Upper lobe of right lung (tissue), 1 donor: ENCODE measurements around the gene COL6A2. TPM values are rescaled to one million over a fixed set of nuclear protein-coding genes. Genes with fewer than 3 reads are reported as not detected.

Experiments
- ATAC-seq: fragments of 200-7000 bp; cut with Tn5 transposase; one replicate; pipeline ENCODE4 v1.9.1; 2020; ENCODE audit warnings: mild to moderate bottlenecking, moderate library complexity
- DNase-seq: peaks from one replicate; pipeline ENCODE4 v3.0.0-alpha.2; 2020
- H3K27ac ChIP-seq: fragments of 200-600 bp; one replicate; pipeline ENCODE4 v1.8.0; 2022
- H3K27me3 ChIP-seq: fragments of 200-600 bp; one replicate; pipeline ENCODE4 v1.8.0; 2022; ENCODE audit warnings: mild to moderate bottlenecking
- H3K36me3 ChIP-seq: fragments of 200-600 bp; one replicate; pipeline ENCODE4 v1.8.0; 2022
- H3K4me1 ChIP-seq: fragments of 200-600 bp; one replicate; pipeline ENCODE4 v1.8.0; 2022
- H3K4me3 ChIP-seq: fragments of 200-600 bp; one replicate; pipeline ENCODE4 v1.8.0; 2022; ENCODE audit warnings: mild to moderate bottlenecking
- H3K9me3 ChIP-seq: fragments of 200-600 bp; one replicate; pipeline ENCODE4 v1.8.0; 2022
- intact Hi-C: fragments of 100-400 bp; cut with DNase I; formaldehyde crosslinking; loops from one replicate; pipeline ENCODE4 v1.11.0; 2022
- total RNA-seq: library from RNA; stranded (reverse); fragmentation: NEBNext Ultra II Directional; extraction: Animal tissue kit (Norgen Biotek cat#: 25700); gene quantifications from one replicate; pipeline ENCODE4 v1.2.1, GENCODE V29; 2021
- TF ChIP-seq, protein P1 (sequence below): fragments of 200-600 bp; IDR thresholded peaks from one replicate; pipeline ENCODE4 v1.8.0; 2022; ENCODE audit warnings: antibody characterized with exemption
- donor health status: DM: no; HTN: yes; CAD: no; lungs with severe emphysema.

COL6A2 gene
- total RNA-seq, 1 donor from 2014 or later = 269 TPM

DNA sequence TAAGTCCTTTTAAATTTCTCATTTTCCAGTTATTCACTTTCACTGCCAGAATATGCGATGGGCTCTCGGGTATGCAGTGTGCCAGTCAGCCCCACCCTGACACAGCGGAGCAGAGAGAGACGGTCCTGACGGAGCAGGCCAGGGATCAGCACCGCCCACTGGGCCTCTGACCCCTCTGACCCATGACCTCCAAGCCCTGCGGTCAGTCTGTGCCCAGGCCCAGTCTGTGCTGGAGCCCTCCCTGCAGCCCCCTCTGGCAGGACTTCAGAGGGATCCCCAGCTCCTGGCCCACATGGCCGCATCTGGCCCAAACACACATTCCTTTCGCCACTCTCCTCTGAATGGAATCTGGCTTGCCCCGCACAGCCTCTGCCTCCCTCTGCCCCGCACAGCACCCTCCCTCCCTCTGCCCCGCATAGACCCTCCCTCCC lies 43.4 kb upstream of the COL6A2 start:
- peak; percentile 32 for ATAC-seq
- intact Hi-C loops = no loop called here
- TF ChIP-seq, protein P1, sequence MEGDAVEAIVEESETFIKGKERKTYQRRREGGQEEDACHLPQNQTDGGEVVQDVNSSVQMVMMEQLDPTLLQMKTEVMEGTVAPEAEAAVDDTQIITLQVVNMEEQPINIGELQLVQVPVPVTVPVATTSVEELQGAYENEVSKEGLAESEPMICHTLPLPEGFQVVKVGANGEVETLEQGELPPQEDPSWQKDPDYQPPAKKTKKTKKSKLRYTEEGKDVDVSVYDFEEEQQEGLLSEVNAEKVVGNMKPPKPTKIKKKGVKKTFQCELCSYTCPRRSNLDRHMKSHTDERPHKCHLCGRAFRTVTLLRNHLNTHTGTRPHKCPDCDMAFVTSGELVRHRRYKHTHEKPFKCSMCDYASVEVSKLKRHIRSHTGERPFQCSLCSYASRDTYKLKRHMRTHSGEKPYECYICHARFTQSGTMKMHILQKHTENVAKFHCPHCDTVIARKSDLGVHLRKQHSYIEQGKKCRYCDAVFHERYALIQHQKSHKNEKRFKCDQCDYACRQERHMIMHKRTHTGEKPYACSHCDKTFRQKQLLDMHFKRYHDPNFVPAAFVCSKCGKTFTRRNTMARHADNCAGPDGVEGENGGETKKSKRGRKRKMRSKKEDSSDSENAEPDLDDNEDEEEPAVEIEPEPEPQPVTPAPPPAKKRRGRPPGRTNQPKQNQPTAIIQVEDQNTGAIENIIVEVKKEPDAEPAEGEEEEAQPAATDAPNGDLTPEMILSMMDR = no peak
- H3K36me3 ChIP-seq = no peaks in the 10 kb centered on the region
- H3K27me3 ChIP-seq = peaks cover 16% of the 10 kb centered on the region
- no peaks in the 10 kb centered on the region for H3K9me3 ChIP-seq
- peaks cover 22% of the 10 kb centered on the region for H3K4me1 ChIP-seq
- DNase-seq = no peak
- H3K27ac ChIP-seq = peak overlapping the region; percentile 11
- no peak overlapping the region for H3K4me3 ChIP-seq

DNA sequence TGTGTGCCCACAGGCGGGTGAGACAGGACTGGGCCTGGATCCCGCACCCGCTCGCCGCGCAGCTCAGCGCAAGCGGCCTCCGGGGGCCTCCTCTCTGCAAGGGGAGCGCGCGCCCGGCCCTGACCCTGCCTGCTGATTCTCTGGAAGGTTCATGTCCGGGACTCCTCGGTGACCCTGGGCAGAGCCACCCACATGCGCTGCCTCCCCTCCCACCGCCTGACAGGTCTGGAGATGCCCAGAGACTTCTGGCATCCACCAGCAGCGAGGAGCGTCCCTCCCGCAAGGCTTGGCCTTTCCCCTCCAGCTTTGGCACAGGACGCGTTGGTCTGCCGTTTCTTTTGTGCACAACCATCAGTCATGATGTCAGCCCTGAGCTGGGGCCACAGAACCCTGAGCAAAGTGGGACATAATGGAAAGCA lies 42.0 kb upstream of the COL6A2 start:
- Histone ChIP-seq H3K27me3 (peaks cover 16% of the 10 kb centered on the region), H3K4me3 (no peak overlapping the region), H3K27ac (peak overlapping the region; percentile 83), H3K36me3 (no peaks in the 10 kb centered on the region), H3K4me1 (peaks cover 26% of the 10 kb centered on the region), H3K9me3 (no peaks in the 10 kb centered on the region)
- peak; percentile 4 for ATAC-seq
- TF ChIP-seq, protein P1 = no peak
- peak; percentile 62 for DNase-seq
- intact Hi-C loops = no loop called here

DNA sequence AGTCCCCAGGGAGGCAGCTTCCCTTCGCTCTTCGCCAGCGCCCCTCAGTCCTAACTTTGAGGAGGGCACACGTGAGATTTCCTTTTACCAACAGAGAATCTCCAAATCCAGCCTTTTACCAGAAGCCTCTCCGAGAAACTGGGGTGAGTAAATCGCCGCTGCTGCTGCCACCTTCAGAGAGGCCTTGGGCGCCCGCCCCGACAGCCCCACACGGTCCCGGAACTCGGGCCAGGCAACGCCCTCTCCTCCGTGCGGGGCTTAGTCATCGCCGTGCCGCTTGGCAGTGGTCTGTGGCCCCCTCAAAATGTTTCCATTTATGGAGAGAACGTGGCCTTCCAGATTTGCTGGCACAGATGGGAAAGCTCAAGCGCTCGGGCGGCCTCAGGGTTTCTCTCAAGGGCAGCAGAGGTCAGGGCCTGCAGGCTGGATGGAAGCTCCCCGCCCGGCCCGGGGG lies 41.4 kb upstream of the COL6A2 start:
- Histone ChIP-seq H3K27ac (peak overlapping the region; percentile 83), H3K27me3 (peaks cover 16% of the 10 kb centered on the region), H3K36me3 (no peaks in the 10 kb centered on the region), H3K4me1 (peaks cover 26% of the 10 kb centered on the region), H3K4me3 (no peak overlapping the region), H3K9me3 (no peaks in the 10 kb centered on the region)
- ATAC-seq = peak; percentile 45
- TF ChIP-seq, protein P1 = no peak
- intact Hi-C loops = no loop called here
- peak; percentile 71 for DNase-seq

DNA sequence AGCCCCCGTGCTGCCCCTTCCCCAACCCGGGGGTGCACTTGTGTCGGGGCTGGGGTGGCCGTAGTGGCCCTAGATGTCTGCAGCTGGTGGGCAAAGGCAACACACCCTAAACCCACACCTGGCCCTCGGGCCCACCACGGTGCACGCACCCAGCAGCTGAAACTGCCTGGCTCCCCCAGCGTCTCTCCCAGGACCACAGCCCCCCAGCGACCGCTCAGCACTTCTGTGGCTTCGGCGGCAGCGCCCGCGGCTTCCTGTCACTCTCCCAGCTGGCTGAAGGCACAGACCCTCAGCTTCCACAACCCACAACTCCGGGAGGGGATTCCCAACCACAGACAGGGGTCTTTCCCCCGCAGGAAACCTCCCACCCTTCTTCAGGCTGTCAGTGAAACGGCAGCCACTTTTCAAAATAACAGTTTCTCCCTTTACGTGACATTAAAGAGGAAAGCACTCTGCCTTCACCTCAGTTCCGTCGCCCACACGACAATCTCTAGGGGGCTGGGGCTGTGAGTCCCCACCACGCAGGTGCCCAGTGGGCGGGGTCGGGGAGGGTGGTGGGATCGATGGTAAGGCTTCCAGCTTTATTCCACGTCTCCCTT lies 40.7 kb upstream of the COL6A2 start:
- ATAC-seq (no peak), DNase-seq (peak; percentile 61)
- TF ChIP-seq, protein P1 = no peak
- intact Hi-C loops = no loop called here
- Histone ChIP-seq H3K27me3 (peaks cover 16% of the 10 kb centered on the region), H3K9me3 (no peaks in the 10 kb centered on the region), H3K36me3 (no peaks in the 10 kb centered on the region), H3K4me3 (no peak overlapping the region), H3K4me1 (peaks cover 26% of the 10 kb centered on the region), H3K27ac (peak overlapping the region; percentile 83)

DNA sequence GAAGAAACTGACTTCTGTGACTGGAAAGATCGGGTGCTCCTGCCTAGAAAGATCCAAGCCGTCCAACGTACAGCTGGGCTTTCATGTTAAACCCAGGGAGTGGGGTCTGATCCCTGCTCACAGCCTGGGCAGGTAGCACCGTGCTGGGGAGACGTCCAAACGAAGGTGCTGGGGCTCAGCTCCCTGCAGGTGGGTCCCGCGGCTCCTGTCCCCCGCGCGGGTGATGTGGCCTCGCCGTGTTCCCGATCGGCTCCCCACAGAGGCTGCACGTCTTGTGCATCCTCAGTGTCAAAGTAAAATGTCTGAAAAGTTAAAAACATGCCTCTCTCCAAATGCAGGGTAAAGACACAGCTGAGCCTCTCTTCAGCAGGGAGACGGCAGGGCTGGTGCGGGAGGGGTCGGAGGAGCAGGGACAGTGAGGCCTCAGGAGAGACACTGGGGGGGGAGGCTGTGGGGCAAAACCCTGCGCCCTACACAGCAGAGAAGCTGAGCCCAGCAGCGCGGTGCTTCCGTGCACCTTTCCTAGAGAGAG lies 40.1 kb upstream of the COL6A2 start:
- TF ChIP-seq, protein P1 = no peak
- H3K4me3 ChIP-seq = no peak overlapping the region
- no peak for ATAC-seq
- peak overlapping the region; percentile 83 for H3K27ac ChIP-seq
- no peaks in the 10 kb centered on the region for H3K36me3 ChIP-seq
- no peak for DNase-seq
- H3K4me1 ChIP-seq = peaks cover 26% of the 10 kb centered on the region
- H3K9me3 ChIP-seq = no peaks in the 10 kb centered on the region
- H3K27me3 ChIP-seq = peaks cover 16% of the 10 kb centered on the region
- intact Hi-C loops = no loop called here
